Measurements from ENCODE around the gene PSMC4. TPM values are rescaled to one million over a fixed set of nuclear protein-coding genes. Genes with fewer than 3 reads are reported as not detected.
"Not testable (repeated sequence)": the region's sequence is repeated elsewhere in the genome, so short reads cannot be mapped to it uniquely, and the experiment has no call there.

The PSMC4 gene
- total RNA-seq, 1 donor from 2014 or later: 79.2 TPM

GRCh38 chr19:39943586-39943985 lies 27.4 kb upstream of the PSMC4 start:
- DNase-seq (ENCODE audit: low read depth in 2 of 2): no peak

DNA sequence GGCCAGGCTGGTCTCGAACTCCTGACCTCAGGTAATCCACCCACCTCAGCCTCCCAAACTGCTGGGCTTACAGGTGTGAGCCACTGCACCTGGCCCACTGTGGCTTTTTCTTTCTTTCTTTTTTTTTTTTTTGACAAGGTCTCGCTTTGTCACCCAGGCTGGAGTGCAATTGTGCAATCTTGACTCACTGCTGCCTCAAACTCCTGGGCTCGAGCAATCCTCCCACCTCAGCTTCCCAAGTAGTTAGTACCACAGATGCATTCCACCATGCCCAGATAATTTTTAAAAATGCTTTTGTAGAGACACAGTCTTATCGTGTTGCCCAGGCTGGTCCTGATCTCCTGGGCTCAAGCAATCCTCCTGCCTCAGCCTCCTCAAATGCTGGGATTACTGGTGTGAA lies 24.4 kb upstream of the PSMC4 start:
- no peak for DNase-seq (ENCODE audit: low read depth in 2 of 2)

- no peak for DNase-seq (ENCODE audit: low read depth in 2 of 2)
Observed at GRCh38 chr19:39949026-39949747, 21.8 kb upstream of the PSMC4 start.

- DNase-seq (ENCODE audit: low read depth in 2 of 2): no peak
Observed at GRCh38 chr19:39951065-39951650, 19.8 kb upstream of the PSMC4 start.

DNA sequence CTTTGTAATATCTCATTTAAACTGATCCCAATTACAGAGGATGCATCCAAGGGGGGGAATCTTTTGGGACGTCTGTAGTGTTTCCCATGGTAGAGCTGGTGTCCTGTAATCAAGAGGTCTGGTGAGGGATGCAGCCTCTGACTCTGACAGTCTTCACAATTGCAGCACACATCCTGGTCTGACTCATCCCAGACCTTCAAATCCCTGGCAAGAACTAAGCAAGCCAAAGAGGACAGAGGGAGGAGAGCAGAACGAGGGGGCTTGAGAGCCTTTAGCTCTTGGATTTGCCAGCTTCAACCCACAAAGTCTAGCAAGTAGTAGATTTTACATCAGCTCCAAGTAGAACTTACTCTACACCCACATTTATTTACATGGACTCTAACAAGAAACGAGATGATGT lies 19.3 kb upstream of the PSMC4 start:
- DNase-seq (ENCODE audit: low read depth in 2 of 2): no peak

DNA sequence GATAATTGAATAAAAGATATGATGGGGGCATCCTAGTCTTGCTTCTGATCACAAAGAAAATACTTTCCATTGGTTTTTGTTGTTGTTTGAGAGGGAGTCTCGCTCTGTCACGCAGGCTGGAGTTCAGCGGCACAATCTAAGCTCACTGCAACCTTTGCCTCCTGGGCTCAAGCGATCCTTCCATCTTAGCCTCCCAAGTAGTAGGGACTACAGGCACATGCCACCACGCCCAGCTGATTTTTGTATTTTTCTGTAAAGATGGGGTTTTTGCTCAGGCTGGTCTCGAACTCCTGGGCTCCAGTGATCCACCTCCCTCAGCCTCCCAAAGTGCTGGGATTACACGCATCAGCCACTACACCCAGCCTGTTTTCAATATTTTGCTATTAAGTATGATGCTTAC lies 17.1 kb upstream of the PSMC4 start:
- no peak for DNase-seq (ENCODE audit: low read depth in 2 of 2)

- DNase-seq (ENCODE audit: low read depth in 2 of 2): not testable (repeated sequence)
Observed at GRCh38 chr19:39957886-39958285, 13.1 kb upstream of the PSMC4 start.

DNA sequence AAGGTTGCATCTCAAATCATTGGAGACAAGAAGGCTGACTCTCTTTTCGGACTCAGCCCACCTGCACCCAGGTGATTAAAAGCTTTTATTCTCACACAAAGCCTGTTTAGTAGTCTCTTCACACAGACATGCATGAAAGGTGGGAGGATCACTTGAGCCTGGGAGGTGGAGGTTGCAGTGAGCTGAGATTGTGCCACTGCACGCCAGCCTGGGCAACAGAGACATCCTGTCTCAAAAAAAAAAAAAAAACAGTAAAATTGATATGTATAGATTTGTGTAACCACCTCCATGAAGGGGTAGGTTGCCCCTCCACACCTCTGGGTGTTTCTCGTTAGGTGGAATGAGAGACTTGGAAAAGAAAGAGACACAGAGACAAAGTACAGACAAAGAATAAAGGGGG lies 12.0 kb upstream of the PSMC4 start:
- not testable (repeated sequence) for DNase-seq (ENCODE audit: low read depth in 2 of 2)

DNA sequence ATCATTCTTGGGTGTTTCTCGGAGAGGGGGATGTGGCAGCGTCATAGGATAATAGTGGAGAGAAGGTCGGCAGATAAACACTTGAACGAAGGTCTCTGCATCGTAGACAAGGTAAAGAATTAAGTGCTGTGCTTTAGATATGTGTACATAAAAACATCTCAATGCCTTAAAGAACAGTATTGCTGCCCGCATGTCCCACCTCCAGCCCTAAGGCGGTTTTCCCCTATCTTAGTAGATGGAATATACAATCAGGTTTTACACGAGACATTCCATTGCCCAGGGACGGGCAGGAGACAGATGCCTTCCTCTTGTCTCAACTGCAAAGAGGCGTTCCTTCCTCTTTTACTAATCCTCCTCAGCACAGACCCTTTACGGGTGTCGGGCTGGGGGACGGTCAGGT lies 11.6 kb upstream of the PSMC4 start:
- not testable (repeated sequence) for DNase-seq (ENCODE audit: low read depth in 2 of 2)

DNA sequence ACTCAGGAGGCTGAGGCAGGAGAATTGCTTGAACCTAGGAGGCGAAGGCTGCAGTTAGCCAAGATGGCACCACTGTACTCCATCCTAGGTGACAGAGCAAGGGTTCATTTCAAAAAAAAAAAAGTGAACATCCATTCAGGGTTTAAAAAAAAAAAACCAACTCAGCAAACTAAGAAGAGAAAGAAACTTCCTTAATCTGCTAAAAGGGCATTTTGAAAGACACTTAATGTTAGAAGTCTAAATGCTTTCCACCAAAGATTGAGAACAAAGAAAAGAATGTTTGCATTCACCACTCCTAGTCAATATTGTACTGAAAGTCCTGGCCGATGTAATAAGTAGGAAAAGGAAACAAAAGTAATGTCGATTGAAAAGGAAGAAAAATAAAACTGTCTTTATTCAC lies 7.1 kb upstream of the PSMC4 start:
- no peak for DNase-seq (ENCODE audit: low read depth in 2 of 2)

DNA sequence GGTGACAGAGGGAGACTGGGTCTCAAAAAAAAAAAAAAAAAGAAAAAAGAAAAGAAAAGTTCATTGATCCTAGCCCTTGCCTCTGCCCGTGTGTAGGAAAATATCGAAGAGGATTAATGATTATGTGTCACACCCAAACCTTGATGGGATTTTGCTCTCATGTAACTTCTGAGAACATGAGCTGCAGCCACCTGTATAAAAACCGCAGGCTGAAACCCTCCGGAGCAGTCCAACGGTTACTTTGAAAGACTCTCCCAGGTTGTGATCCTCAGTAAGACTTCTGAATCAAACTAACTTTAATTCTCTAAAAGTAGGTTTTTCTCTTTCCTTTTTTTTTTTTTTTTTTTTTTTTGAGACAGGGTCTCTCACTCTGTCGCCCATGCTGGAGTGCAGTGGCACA lies 4.3 kb upstream of the PSMC4 start:
- no peak for DNase-seq (ENCODE audit: low read depth in 2 of 2)

- no peak for DNase-seq (ENCODE audit: low read depth in 2 of 2)
Observed at GRCh38 chr19:39967561-39967960, 3.4 kb upstream of the PSMC4 start.

GRCh38 chr19:39968789-39969188 lies 2.2 kb upstream of the PSMC4 start:
- no peak for DNase-seq (ENCODE audit: low read depth in 2 of 2)

- DNase-seq (ENCODE audit: low read depth in 2 of 2): no peak
Observed at GRCh38 chr19:39969266-39969665, 1.7 kb upstream of the PSMC4 start.

DNA sequence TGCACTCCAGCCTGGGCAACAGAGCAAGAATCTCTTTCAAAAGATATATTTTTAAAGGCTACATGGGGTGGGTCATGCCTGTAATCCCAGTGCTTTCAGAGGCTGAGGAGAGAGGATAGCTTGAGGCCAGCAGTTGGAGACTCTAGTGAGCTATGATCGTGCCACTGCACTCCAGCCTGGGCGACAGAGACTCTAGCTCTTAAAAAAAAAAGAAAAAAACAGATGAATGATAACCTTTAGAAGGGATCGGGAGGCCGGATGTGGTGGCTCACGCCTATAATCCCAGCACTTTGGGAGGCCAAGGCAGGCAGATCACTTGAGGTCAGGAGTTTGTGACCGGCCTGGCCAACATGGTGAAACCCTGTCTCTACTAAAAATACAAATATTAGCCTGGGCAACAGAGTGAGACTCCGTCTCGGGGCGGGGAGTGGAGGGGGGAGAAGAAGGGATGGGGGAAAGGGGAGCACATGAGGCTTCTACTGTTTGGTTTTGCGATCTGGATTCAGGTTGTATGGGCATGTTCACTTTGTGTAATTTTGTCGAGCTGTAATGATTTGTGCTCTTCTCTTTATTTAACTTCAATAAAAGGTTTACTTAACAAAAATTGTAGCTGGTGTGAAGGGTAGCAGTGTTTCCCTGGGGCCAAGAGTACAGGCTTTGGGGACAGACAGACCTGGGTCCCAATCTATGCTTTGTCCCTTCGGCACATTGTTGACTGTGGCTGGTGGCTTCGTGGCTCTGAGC lies 1.1 kb upstream of the PSMC4 start:
- no peak for DNase-seq (ENCODE audit: low read depth in 2 of 2)

GRCh38 chr19:39970425-39970674 lies 615 bp upstream of the PSMC4 start:
- no peak for DNase-seq (ENCODE audit: low read depth in 2 of 2)

- peak in 1 of 2 donors; percentile 32 for DNase-seq (ENCODE audit: low read depth in 2 of 2)
Observed at GRCh38 chr19:39971380-39972035, 543 bp downstream of the PSMC4 start.

DNA sequence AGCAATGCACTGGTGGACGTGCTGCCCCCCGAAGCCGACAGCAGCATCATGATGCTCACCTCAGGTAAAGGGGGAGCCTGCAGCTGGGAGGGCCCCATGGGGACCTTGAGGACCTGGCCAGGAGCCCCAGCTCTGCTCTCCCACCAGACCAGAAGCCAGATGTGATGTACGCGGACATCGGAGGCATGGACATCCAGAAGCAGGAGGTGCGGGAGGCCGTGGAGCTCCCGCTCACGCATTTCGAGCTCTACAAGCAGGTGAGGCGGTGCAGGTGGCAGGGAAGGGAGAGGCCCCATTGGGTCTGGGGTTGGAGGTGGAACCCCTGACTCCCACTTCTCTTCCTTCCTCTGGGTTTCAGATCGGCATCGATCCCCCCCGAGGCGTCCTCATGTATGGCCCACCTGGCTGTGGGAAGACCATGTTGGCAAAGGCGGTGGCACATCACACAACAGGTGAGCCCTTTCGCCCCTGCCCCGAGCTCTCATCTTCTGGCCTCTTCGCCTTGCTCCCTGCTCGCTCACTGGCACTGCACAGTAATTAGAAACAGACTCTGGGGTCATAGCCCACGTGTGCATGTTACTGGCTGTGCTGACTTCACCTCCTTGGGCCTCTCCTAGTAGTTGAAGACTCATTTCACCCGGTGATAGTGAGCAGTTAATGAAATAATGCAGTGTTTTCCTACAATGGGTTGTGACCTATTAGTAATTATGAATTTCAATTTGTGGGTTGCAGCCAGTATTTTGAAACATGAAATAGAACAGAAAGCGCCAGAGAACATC lies 3.6 kb downstream of the PSMC4 start:
- no peak for DNase-seq (ENCODE audit: low read depth in 2 of 2)

DNA sequence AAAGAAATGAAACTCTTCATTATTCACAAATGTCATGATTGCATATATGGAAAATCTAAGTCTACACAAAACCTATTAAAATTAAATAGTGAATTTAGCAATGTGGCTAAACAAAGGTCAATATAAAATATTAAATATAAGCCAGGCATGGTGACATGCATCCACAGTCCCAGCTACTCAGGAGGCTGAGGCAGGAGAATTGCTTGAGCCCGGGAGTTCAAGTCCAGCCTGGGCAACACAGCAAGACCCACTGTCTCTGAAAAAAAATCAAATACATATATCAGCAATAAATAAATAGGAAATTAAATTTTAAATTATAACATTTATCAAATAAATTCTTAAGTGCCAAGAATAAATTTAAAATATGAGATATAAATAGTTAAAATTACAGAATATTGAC lies 11.9 kb downstream of the PSMC4 start:
- no peak for DNase-seq (ENCODE audit: low read depth in 2 of 2)

- DNase-seq (ENCODE audit: low read depth in 2 of 2): no peak
Observed at GRCh38 chr19:39983695-39984300, 12.8 kb downstream of the PSMC4 start.

GRCh38 chr19:39986643-39987042 lies 15.7 kb downstream of the PSMC4 start:
- DNase-seq (ENCODE audit: low read depth in 2 of 2): no peak
